HepG2 (cell line): Measurements from ENCODE around the gene MEF2B. TPM values are rescaled to one million over a fixed set of nuclear protein-coding genes. Genes with fewer than 3 reads are reported as not detected.
A peak's percentile ranks its signal among the peaks of the same experiment; 100 is the strongest.

Source experiments
- ASH2L ChIP-seq: fragments of 300-600, 200-600 bp; sonication (generic); IDR thresholded peaks from 2 replicates; pipeline ENCODE4 v1.7.0; 2017; ENCODE audit warnings: low read depth, mild to moderate bottlenecking, moderate library complexity, mixed read lengths, low read length; ENCODE audit not compliant: insufficient read length
- BORCS8-MEF2B ChIP-seq: sonication (generic); formaldehyde crosslinking; IDR thresholded peaks from 2 replicates; pipeline ENCODE4 v1.8.0; 2022; ENCODE audit warnings: mild to moderate bottlenecking, missing genetic modification reagents
- CHD4 ChIP-seq: fragments of 200-600 bp; sonication (generic); IDR thresholded peaks from 2 replicates; pipeline ENCODE4 v1.7.0; 2017; ENCODE audit warnings: mild to moderate bottlenecking, low read length, borderline replicate concordance
- HNRNPLL ChIP-seq: fragments of 200-400 bp; formaldehyde crosslinking; IDR thresholded peaks from 2 replicates; pipeline ENCODE4 v1.6.1; 2017; ENCODE audit warnings: mild to moderate bottlenecking, low read depth, low read length; ENCODE audit not compliant: poor library complexity, severe bottlenecking
- HOXA5 ChIP-seq: sonication (generic); formaldehyde crosslinking; IDR thresholded peaks from 2 replicates; pipeline ENCODE4 v1.4.0; 2020; ENCODE audit warnings: missing genetic modification reagents
- KLF13 ChIP-seq: sonication (generic); formaldehyde crosslinking; IDR thresholded peaks from 2 replicates; pipeline ENCODE4 v1.4.0; 2020; ENCODE audit warnings: mild to moderate bottlenecking, missing genetic modification reagents
- MATR3 ChIP-seq: sonication (generic); formaldehyde crosslinking; IDR thresholded peaks from 2 replicates; pipeline ENCODE4 v1.4.0; 2020; ENCODE audit warnings: missing genetic modification reagents
- PCBP2 ChIP-seq: fragments of 200-400 bp; formaldehyde crosslinking; optimal IDR thresholded peaks from 2 replicates; pipeline ENCODE3; 2018; ENCODE audit warnings: low read length, low read depth; ENCODE audit not compliant: poor library complexity, severe bottlenecking
- PLSCR1 ChIP-seq: sonication (generic); formaldehyde crosslinking; IDR thresholded peaks from 2 replicates; pipeline ENCODE4 v1.5.0; 2020; ENCODE audit warnings: missing genetic modification reagents, mild to moderate bottlenecking, borderline replicate concordance
- SRSF9 ChIP-seq: fragments of 200-400 bp; formaldehyde crosslinking; IDR thresholded peaks from 2 replicates; pipeline ENCODE4 v1.6.1; 2018; ENCODE audit warnings: borderline replicate concordance, mild to moderate bottlenecking, low read depth, low read length; ENCODE audit not compliant: insufficient read depth, poor library complexity, severe bottlenecking
- XRCC5 ChIP-seq: fragments of 200-400 bp; formaldehyde crosslinking; optimal IDR thresholded peaks from 2 replicates; pipeline ENCODE3; 2017; ENCODE audit warnings: mild to moderate bottlenecking, low read length
- ZBTB34 ChIP-seq: sonication (generic); formaldehyde crosslinking; IDR thresholded peaks from 2 replicates; pipeline ENCODE4 v1.8.0; 2022; ENCODE audit warnings: mild to moderate bottlenecking, missing genetic modification reagents
- ZBTB38 ChIP-seq: sonication (generic); formaldehyde crosslinking; IDR thresholded peaks from 2 replicates; pipeline ENCODE4 v1.5.1; 2020; ENCODE audit warnings: mild to moderate bottlenecking, missing genetic modification reagents
- ZFY ChIP-seq: sonication (generic); formaldehyde crosslinking; IDR thresholded peaks from 2 replicates; pipeline ENCODE4 v1.4.0; 2020; ENCODE audit warnings: missing genetic modification reagents
- ZNF333 ChIP-seq: sonication (generic); formaldehyde crosslinking; IDR thresholded peaks from 2 replicates; pipeline ENCODE4 v1.4.0; 2020; ENCODE audit warnings: mild to moderate bottlenecking, missing genetic modification reagents, borderline replicate concordance
- ZNF713 ChIP-seq: sonication (generic); formaldehyde crosslinking; IDR thresholded peaks from 2 replicates; pipeline ENCODE4 v1.4.0; 2020; ENCODE audit warnings: mild to moderate bottlenecking, missing genetic modification reagents
- ZNF761 ChIP-seq: sonication (generic); formaldehyde crosslinking; conservative IDR thresholded peaks from 2 replicates; pipeline ENCODE4 v1.4.0; 2020; ENCODE audit warnings: mild to moderate bottlenecking, missing genetic modification reagents
- ZSCAN20 ChIP-seq: sonication (generic); formaldehyde crosslinking; IDR thresholded peaks from 2 replicates; pipeline ENCODE4 v1.4.0; 2020; ENCODE audit warnings: missing genetic modification reagents, mild to moderate bottlenecking, borderline replicate concordance
- polyA plus RNA-seq, 8 experiments: library from polyadenylated mRNA; depleted of rRNA in 3 of 8; stranded (reverse) in 7 of 8; unstranded in 1 of 8; fragments of >200 nt; fragmentation: Illumina TruSeq in 4 of 8; extraction: Trizol in 4 of 8; gene quantifications; 2 replicates each; pipeline versions ENCODE4 v1.2.1 to v1.2.3, GENCODE V29; 2011 to 2016; ENCODE audit warnings: low read depth in 4 of 8, missing spikeins in 1 of 8, mixed read lengths in 1 of 8; ENCODE audit not compliant: insufficient read depth in 1 of 8
- total RNA-seq, 5 experiments: library from RNA; depleted of rRNA; stranded (reverse); fragments of >200 nt; fragmentation: Illumina TruSeq; extraction: Trizol; gene quantifications; 2 replicates each; pipeline ENCODE4 v1.2.3, GENCODE V29; 2016; ENCODE audit warnings: low read depth in 1 of 5
- TF ChIP-seq, protein P1 (sequence below): sonication (generic); formaldehyde crosslinking; IDR thresholded peaks from 2 replicates; pipeline ENCODE4 v1.4.0; 2020; ENCODE audit warnings: missing genetic modification reagents
- TF ChIP-seq, protein P2 (sequence below): sonication (generic); formaldehyde crosslinking; IDR thresholded peaks from 2 replicates; pipeline ENCODE4 v1.4.0; 2020; ENCODE audit warnings: missing genetic modification reagents, low read depth, mild to moderate bottlenecking, borderline replicate concordance
- TF ChIP-seq, protein P3 (sequence below): sonication (generic); formaldehyde crosslinking; IDR thresholded peaks from 2 replicates; pipeline ENCODE4 v1.5.1; 2020; ENCODE audit warnings: missing genetic modification reagents, mild to moderate bottlenecking, borderline replicate concordance

Gene MEF2B
- total and polyA plus RNA-seq, 2 of the 13 experiments (the other 11 are each of a cell fraction or from before 2014, with no cell fraction given): 1.2 to 1.7 TPM

- TF ChIP-seq ZBTB38 (CRISPR knock-in tag) (peak; percentile 79), SRSF9 (no peak), ASH2L (peak; percentile 39), CHD4 (peak; percentile 61; the same call in 1 of the 2 replicates), PCBP2 (no peak), ZNF761 (peak; percentile 80), HOXA5 (CRISPR knock-in tag) (no peak; the same call in 1 of the 2 replicates), PLSCR1 (CRISPR knock-in tag) (no peak), BORCS8-MEF2B (peak; percentile 55; the same call in 1 of the 2 replicates), ZNF713 (CRISPR knock-in tag) (no peak), ZFY (peak; percentile 69), ZSCAN20 (CRISPR knock-in tag) (no peak), ZBTB34 (CRISPR knock-in tag) (peak; percentile 85), HNRNPLL (no peak), XRCC5 (no peak), KLF13 (CRISPR knock-in tag) (no peak), ZNF333 (CRISPR knock-in tag) (no peak), MATR3 (no peak)
- TF ChIP-seq, protein P1, sequence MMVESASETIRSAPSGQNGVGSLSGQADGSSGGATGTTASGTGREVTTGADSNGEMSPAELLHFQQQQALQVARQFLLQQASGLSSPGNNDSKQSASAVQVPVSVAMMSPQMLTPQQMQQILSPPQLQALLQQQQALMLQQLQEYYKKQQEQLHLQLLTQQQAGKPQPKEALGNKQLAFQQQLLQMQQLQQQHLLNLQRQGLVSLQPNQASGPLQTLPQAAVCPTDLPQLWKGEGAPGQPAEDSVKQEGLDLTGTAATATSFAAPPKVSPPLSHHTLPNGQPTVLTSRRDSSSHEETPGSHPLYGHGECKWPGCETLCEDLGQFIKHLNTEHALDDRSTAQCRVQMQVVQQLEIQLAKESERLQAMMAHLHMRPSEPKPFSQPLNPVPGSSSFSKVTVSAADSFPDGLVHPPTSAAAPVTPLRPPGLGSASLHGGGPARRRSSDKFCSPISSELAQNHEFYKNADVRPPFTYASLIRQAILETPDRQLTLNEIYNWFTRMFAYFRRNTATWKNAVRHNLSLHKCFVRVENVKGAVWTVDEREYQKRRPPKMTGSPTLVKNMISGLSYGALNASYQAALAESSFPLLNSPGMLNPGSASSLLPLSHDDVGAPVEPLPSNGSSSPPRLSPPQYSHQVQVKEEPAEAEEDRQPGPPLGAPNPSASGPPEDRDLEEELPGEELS: peak; percentile 84
- TF ChIP-seq, protein P2, sequence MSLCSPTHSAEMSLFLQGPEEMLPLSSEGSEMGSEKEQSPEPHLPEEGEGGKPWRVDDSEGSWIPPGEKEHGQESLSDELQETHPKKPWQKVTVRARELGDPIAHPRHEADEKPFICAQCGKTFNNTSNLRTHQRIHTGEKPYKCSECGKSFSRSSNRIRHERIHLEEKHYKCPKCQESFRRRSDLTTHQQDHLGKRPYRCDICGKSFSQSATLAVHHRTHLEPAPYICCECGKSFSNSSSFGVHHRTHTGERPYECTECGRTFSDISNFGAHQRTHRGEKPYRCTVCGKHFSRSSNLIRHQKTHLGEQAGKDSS (CRISPR knock-in tag): peak; percentile 75; the same call in 1 of the 2 replicates
- TF ChIP-seq, protein P3, sequence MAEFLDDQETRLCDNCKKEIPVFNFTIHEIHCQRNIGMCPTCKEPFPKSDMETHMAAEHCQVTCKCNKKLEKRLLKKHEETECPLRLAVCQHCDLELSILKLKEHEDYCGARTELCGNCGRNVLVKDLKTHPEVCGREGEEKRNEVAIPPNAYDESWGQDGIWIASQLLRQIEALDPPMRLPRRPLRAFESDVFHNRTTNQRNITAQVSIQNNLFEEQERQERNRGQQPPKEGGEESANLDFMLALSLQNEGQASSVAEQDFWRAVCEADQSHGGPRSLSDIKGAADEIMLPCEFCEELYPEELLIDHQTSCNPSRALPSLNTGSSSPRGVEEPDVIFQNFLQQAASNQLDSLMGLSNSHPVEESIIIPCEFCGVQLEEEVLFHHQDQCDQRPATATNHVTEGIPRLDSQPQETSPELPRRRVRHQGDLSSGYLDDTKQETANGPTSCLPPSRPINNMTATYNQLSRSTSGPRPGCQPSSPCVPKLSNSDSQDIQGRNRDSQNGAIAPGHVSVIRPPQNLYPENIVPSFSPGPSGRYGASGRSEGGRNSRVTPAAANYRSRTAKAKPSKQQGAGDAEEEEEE (CRISPR knock-in tag): 0 out of 2 replicates have a peak, but pooled peaks have one; percentile 54
Observed at GRCh38 chr19:19098703-19099632, 71.1 kb downstream of the MEF2B start (continued).
